IPS-NIHi11 (cell line): ENCODE results near the gene SEPHS2.
"Not testable (repeated sequence)": the region's sequence is repeated elsewhere in the genome, so short reads cannot be mapped to it uniquely, and the experiment has no call there.

Experiments used
- DNase-seq: peaks from one replicate; pipeline ENCODE4 v3.0.0; 2012; ENCODE audit warnings: mixed read lengths, low spot score

Gene SEPHS2

GRCh38 chr16:30464078-30464477 is 18.4 kb upstream of the SEPHS2 start:
- no peak for DNase-seq

- DNase-seq = not testable (repeated sequence)
These were observed 15.8 kb upstream of the SEPHS2 start for GRCh38 chr16:30461426-30461825.

- DNase-seq = no peak
These were observed 13.8 kb upstream of the SEPHS2 start for GRCh38 chr16:30459456-30459855.

- DNase-seq = no peak
These were observed 13.1 kb upstream of the SEPHS2 start for GRCh38 chr16:30458561-30459394.

GRCh38 chr16:30457743-30458560 is 12.3 kb upstream of the SEPHS2 start:
- DNase-seq = no peak

- no peak for DNase-seq
These were observed 11.6 kb upstream of the SEPHS2 start for GRCh38 chr16:30457256-30457655.

GRCh38 chr16:30456302-30456701 is 10.6 kb upstream of the SEPHS2 start:
- DNase-seq = no peak

GRCh38 chr16:30452709-30453580 is 7.3 kb upstream of the SEPHS2 start:
- not testable (repeated sequence) for DNase-seq

GRCh38 chr16:30449116-30449435 is 3.4 kb upstream of the SEPHS2 start:
- DNase-seq = no peak

- no peak for DNase-seq
These were observed 2.0 kb upstream of the SEPHS2 start for GRCh38 chr16:30447512-30448226.

- DNase-seq = no peak
These were observed 525 bp upstream of the SEPHS2 start for GRCh38 chr16:30446203-30446595.

GRCh38 chr16:30445149-30445407 is 596 bp downstream of the SEPHS2 start:
- no peak for DNase-seq

GRCh38 chr16:30444231-30445148 is 1.2 kb downstream of the SEPHS2 start:
- DNase-seq = no peak

- DNase-seq = no peak
These were observed 2.0 kb downstream of the SEPHS2 start for GRCh38 chr16:30443631-30444030.

- no peak for DNase-seq
These were observed 5.8 kb downstream of the SEPHS2 start for GRCh38 chr16:30439720-30440348.

GRCh38 chr16:30438835-30439234 is 6.8 kb downstream of the SEPHS2 start:
- DNase-seq = no peak

- no peak for DNase-seq
These were observed 8.1 kb downstream of the SEPHS2 start for GRCh38 chr16:30437511-30438046.

GRCh38 chr16:30434852-30435251 is 10.8 kb downstream of the SEPHS2 start:
- no peak for DNase-seq

GRCh38 chr16:30430428-30430970 is 15.2 kb downstream of the SEPHS2 start:
- DNase-seq = peak; percentile 63
